GM15510 (cell line): ENCODE measurements around the gene GALNT17.

ENCODE experiments used
- POLR2A ChIP-seq: IDR thresholded peaks from 3 replicates; pipeline ENCODE4 v1.6.1; 2011; ENCODE audit warnings: borderline replicate concordance; ENCODE audit not compliant: insufficient read length; ENCODE audit errors: extremely low read depth

The GALNT17 gene

DNA sequence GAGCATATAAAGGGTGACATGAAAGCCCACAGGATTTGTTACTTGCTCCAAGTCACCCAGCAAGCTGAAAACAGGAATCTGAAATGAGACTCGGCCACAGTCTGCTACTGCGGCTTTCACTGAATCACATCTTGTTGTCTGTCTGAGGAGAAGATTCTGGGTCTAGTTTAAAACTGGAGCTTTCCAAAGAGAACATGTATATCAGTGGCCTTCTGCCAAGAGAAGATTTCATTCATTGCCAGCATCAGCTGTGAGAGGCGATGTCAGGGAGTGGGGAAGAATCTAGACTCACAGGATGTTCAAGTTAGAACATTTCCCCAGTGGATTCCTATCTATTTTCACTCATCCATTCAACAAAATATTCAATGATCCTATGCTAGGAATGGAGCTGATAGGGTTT, 122.8 kb downstream of the GALNT17 start:
- no peak for TF ChIP-seq POLR2A

DNA sequence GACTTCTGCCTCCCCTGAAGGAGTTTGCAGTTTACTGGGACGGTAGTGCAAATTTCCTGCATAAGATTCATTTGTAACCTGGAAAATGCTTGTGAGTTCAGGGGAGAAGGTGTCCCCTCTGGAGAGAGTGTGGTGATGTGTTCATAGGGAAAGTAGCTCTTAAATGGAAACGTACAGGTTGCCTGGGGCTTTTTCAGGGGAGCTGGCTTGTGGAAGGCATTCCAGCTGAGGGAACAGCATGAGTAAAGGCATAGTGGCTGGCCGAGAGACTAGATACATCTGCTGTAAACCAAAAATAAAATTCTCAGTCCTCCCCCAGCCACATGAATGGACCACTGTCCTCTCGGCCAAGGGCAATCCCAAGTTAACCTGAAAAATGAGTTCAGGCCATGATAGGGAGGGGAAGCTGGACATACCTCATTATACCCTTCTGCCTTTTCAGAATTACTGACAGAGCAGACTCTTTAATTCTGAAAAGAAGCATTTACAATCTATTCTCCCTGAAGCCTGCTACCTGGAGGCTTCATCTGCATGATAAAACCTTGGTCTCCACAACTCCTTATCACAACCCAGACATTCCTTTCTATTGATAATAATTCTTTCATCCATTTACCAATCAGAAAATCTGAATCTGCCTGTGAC, 123.7 kb downstream of the GALNT17 start:
- TF ChIP-seq POLR2A = no peak

DNA sequence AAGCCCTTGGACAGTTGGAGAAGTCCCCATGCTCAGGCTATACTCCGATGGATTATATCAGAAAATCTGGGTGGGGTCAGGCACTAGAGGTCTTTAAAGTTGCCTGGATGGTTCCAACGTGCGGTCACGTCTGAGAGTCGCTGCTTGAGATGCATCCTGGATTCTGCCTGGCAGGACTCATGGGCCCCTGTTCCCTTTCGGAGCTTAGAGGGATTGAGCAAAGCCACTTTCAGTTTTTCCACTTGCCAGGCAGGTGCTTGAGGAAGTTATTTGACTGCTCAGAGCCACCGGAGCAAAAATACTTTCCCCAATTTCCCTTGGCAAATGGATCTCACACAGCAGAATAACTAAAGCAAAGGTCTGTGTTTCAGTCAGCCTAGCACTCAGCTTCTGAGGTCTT, 129.1 kb downstream of the GALNT17 start:
- TF ChIP-seq POLR2A = no peak

DNA sequence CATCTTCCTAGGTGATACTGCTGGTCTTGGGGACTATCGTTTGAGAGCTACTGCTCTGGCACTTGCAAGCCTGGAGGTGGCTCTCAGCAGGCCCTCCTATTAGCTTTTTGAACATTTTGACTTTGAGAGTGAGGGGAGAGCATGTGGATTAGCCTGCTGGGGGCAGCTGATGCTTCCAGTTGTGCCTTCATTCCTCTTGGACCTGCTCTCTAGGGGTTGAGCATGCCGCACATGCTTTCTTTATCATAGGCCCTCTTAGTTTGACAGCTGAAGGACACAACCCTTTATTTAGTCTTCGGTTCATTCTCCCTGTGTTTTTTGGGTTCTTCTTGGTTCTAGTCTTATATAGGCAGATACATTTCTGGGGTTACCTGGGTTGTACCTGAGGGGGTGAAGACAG, 132.1 kb downstream of the GALNT17 start:
- no peak for TF ChIP-seq POLR2A

DNA sequence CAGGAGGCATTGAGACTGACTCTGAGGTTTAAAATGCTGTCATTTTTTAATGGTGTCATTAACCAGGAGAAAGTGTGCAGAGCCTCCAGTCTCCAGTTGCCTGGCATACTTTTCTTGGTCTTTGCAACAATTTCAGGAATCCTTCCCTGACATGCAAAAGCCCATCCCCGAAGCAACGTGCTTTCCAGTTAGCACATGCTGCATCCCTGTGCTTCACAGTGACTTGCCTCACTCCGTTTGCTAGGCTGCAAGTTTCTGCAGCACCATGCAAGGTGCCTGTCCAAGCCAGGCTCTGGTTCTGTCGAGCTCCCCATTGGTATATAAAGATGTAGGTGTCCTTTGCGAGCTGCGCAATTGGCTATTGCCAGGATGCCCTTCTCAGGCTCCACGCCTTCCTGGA, 135.0 kb downstream of the GALNT17 start:
- TF ChIP-seq POLR2A = no peak

DNA sequence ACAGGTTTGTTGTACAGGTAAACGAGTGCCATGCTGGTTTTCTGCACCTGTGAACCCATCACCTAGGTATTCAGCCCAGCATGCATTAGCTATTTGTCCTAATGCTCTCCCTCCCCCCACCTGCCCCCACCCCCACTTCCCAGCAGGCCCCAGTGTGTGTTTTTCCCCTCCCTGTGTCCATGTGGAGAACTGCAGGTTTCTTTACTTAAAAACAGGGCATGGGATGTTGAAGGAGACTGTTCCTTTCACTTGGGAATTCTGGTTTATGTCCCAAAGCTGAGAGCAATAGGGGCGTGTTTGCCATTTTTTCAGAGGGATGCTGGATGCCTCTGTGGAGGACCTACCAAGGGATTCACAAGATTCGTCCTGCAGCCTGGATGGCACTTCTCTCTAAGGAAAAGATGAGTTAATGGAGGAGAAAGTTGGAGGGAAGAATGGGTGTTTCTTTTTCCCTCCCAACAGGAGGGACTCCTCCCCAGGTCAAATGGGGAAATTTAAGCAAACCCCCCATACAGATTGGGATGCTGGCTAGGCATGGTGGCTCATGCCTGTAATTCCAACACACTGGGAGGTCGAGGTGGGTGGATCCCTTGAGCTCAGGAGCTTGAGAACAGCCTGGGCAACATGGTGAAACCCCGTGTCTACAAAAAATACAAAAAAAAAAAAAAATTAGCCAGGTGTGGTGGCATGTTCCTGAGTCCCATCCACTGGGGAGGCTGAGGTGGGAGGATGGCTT, 136.0 kb downstream of the GALNT17 start:
- no peak for TF ChIP-seq POLR2A

DNA sequence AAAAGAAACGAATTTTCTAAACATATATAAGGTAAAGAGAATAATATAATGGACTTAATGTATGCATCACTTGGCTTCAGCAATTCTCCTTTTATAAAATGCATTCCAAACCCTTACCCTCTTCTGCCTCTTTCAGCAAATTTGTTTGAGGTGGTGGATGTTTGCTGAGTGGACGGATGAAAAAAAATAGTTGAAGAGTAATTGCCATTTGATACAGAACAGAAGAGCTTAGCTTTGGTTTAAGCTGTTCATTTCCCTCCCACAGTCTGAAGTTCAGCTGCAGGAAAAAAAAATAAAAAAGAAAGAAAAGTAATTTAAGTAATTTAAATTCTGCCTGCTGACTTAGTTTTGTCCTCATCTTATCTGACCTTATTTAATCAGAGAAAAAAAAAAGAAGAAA, 138.6 kb downstream of the GALNT17 start:
- no peak for TF ChIP-seq POLR2A

DNA sequence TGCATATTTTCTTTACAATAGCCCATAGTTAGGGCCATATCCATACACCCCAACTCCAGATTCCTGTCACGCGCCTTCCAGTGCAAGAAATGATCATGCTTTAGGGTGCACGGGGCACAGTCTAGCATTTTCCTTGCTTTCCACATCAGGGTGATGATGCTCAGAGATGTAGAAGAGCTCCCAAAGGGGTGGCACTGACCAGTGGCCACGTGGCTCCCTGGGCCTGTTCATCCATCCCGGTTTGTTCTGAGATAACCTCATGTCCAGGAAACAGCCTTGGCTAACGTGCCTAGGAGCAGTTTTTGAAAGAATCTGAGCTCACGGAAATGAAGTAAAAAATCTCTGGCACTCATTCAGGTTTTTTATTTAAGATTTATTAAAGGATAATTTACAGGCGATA, 139.3 kb downstream of the GALNT17 start:
- no peak for TF ChIP-seq POLR2A

GRCh38 chr7:71272509-71273490, 140.9 kb downstream of the GALNT17 start:
- no peak for TF ChIP-seq POLR2A

DNA sequence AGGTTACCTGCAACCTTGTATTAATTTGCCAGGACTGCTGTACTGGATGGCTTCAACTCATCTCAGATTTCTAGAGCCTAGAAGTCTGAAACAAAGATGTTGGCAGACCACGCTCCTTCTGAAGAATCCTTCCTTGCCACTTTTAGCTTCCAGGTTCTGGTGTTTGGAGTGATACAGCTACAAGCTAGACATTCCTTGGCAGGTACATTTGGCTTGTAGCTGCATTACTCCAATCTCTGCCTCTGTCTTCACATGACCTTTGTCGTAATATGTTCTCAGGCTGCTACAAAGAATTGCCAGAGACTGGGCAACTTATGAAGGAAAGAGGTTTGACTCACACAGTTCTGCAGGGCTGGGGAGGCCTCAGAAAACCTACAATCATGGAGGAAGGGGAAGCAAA, 146.3 kb downstream of the GALNT17 start:
- TF ChIP-seq POLR2A = no peak

DNA sequence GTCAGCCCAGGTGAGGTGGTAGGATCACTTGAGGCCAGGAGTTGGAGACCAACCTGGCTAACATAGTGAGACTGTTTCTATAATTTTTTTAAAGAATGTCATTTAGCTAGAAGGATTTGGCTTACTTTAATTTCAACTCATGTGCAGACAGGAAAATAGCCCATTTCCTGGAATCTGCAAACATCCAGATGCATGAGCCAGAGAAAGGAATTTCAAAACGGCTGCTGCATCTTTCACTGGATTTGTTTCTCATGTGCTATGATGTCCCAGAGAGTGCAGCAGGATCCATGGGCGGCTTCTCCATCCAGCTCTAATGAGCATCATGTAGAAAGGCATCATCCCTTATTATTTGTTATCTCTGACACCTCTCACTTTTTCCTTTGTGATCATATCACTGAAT, 149.3 kb downstream of the GALNT17 start:
- TF ChIP-seq POLR2A = no peak

DNA sequence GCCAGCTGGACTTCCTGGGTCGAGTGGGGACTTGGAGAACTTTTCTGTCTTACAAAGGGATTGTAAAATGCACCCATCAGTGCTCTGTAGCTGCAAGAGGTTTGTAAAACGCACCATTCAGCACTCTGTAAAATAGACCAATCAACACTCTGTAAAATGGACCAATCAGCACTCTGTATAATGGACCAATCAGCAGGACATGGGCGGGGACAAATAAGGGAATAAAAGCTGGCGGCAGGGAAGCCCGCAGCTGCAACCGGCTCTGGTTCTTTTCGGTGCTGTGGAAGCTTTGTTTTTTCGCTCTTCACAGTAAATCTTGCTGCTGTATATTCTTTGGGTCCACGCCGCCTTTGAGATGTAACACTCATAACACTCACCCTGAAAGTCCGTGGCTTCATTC, 151.9 kb downstream of the GALNT17 start:
- TF ChIP-seq POLR2A = no peak

GRCh38 chr7:71285571-71286145, 153.7 kb downstream of the GALNT17 start:
- no peak for TF ChIP-seq POLR2A

GRCh38 chr7:71286336-71286735, 154.4 kb downstream of the GALNT17 start:
- TF ChIP-seq POLR2A = no peak

- no peak for TF ChIP-seq POLR2A
These were observed 155.0 kb downstream of the GALNT17 start for GRCh38 chr7:71286924-71287323.

DNA sequence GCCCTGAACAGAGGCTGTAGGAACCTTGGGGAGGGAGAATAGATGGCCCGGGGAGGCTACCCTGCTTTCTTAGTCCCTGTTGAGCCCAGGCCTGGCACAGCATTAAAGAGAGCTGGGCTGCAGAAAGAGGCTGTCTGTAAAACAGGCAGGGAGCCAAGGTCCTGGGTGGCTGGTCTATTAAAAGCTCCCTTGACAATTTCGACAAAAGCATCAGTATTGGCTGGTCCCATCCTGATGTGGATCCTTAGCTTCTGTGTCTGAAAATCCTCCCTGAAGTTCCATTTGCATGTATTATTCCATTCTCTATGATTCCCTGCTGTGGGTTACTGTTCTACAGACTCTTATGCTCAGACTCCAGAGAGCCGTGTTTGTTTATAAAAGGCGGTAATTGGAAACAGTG, 158.5 kb downstream of the GALNT17 start:
- TF ChIP-seq POLR2A = no peak

- no peak for TF ChIP-seq POLR2A
These were observed 166.4 kb downstream of the GALNT17 start for GRCh38 chr7:71298378-71298777.
